ENCODE results near the gene KIAA1217. TPM values are rescaled to one million over a fixed set of nuclear protein-coding genes. Genes with fewer than 3 reads are reported as not detected.

KIAA1217 gene
- polyA plus RNA-seq, 1 donor from 2014 or later, result 0.22 TPM

DNA sequence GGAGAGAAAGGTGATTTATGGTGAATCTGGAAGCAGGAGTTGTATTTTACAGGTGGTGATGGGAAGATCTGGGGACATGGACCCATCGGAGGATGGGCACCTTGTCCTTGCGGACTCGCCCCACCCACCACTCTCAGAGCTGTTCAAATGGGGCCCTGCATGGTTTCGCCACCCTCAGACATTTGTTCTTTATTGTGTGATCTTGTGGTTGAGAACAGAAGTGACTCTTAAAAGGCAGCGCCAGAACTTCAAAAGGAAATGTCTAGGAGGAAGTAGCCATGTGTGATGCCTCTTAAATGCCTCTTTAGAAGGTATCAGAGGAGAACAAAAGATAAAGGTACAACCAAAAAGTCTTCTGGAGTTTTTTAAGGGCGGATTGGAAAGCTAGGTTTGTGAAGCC lies 205.7 kb downstream of the KIAA1217 start:
- Histone ChIP-seq H3K27me3 (ENCODE audit: insufficient read depth, low read depth, low read length) (no peaks in the 10 kb centered on the region), H3K9me2 (ENCODE audit: insufficient read depth, low read length) (no peaks in the 10 kb centered on the region), H3K79me2 (replicated peaks; ENCODE audit: insufficient read depth, low read length) (no peaks in the 10 kb centered on the region), H2AFZ (ENCODE audit: low read depth, low read length) (no peak overlapping the region), H3K9me3 (ENCODE audit: low read length) (no peaks in the 10 kb centered on the region), H3K27ac (ENCODE audit: low read length) (no peak overlapping the region), H4K20me1 (ENCODE audit: insufficient read depth) (no peaks in the 10 kb centered on the region), H3F3A (ENCODE audit: insufficient read depth, low read length, poor library complexity, severe bottlenecking) (no peaks in the 10 kb centered on the region), H3K4me2 (ENCODE audit: low read length) (no peak overlapping the region), H3K36me3 (ENCODE audit: insufficient read depth, low read length) (no peaks in the 10 kb centered on the region), H3K9ac (ENCODE audit: low read length) (no peak overlapping the region), H3K4me3 (ENCODE audit: low read length) (no peak overlapping the region)
- TF ChIP-seq SMC3 (conservative IDR thresholded peaks at IDR 0.05; ENCODE audit: poor library complexity), result no peak
- no peak for TF ChIP-seq CTCF (IDR thresholded peaks at IDR 0.05; ENCODE audit: poor library complexity, severe bottlenecking)
- no peak for TF ChIP-seq EZH2 (IDR thresholded peaks at IDR 0.05; ENCODE audit: borderline replicate concordance, insufficient read depth, low read length, poor library complexity, severe bottlenecking)
- TF ChIP-seq POLR2AphosphoS5 (IDR thresholded peaks at IDR 0.05), result no peak
- TF ChIP-seq REST (IDR thresholded peaks at IDR 0.05; ENCODE audit: borderline replicate concordance), result no peak

DNA sequence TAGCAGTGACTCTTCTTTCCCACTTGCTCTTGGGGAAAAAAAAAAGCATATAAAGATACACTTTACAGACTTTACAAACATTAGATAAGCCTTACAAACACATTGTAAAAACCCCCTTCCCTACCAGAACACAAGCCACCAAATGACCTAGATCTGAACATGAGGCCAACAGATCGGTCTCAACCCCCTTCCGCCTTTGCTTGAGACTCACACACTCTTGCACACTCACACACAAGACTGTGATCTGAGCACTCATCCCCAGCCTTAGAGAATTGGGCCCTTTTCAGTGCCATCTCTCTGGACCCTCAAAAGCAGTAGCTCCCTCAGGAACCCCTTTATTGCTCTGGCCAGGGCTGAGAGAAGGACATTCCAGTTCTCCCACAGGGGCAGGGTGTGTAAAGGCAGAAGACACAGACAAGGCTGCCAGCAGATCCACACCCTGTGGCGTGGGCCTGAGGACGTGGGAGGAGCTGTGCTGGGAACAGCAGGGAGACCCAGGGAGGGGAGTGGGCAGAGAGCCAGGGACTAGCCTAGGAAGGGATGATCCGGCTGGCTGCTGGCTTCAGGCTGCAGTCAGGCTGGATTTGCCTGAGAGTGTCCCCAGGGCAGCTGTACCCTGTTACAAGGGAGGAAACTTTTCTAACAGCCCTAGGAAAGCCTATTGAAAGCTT lies 206.7 kb downstream of the KIAA1217 start:
- Histone ChIP-seq H3K36me3 (ENCODE audit: insufficient read depth, low read length) (no peaks in the 10 kb centered on the region), H3K4me3 (ENCODE audit: low read length) (no peak overlapping the region), H3K27ac (ENCODE audit: low read length) (no peak overlapping the region), H3K9me2 (ENCODE audit: insufficient read depth, low read length) (no peaks in the 10 kb centered on the region), H2AFZ (ENCODE audit: low read depth, low read length) (no peak overlapping the region), H3K9ac (ENCODE audit: low read length) (no peak overlapping the region), H3K4me2 (ENCODE audit: low read length) (no peak overlapping the region), H3K27me3 (ENCODE audit: insufficient read depth, low read depth, low read length) (no peaks in the 10 kb centered on the region), H3F3A (ENCODE audit: insufficient read depth, low read length, poor library complexity, severe bottlenecking) (no peaks in the 10 kb centered on the region), H3K79me2 (replicated peaks; ENCODE audit: insufficient read depth, low read length) (no peaks in the 10 kb centered on the region), H4K20me1 (ENCODE audit: insufficient read depth) (no peaks in the 10 kb centered on the region), H3K9me3 (ENCODE audit: low read length) (no peaks in the 10 kb centered on the region)
- TF ChIP-seq CTCF (IDR thresholded peaks at IDR 0.05; ENCODE audit: poor library complexity, severe bottlenecking), result no peak
- no peak for TF ChIP-seq EP300 (conservative IDR thresholded peaks at IDR 0.05; ENCODE audit: poor library complexity, severe bottlenecking)
- TF ChIP-seq MXI1 (conservative IDR thresholded peaks at IDR 0.05; ENCODE audit: poor library complexity, severe bottlenecking), result no peak
- TF ChIP-seq TAF1 (IDR thresholded peaks at IDR 0.05; ENCODE audit: low read depth), result no peak
- no peak for TF ChIP-seq RAD21 (conservative IDR thresholded peaks at IDR 0.05)
- no peak for TF ChIP-seq SMC3 (conservative IDR thresholded peaks at IDR 0.05; ENCODE audit: poor library complexity)
- TF ChIP-seq EZH2 (IDR thresholded peaks at IDR 0.05; ENCODE audit: borderline replicate concordance, insufficient read depth, low read length, poor library complexity, severe bottlenecking), result no peak
- no peak for TF ChIP-seq POLR2AphosphoS5 (IDR thresholded peaks at IDR 0.05)
- TF ChIP-seq REST (IDR thresholded peaks at IDR 0.05; ENCODE audit: borderline replicate concordance), result no peak
